HG03039 (cell line): ENCODE results near the gene NR2F1-AS1.

Source experiments
- ATAC-seq: cut with Tn5 transposase; IDR thresholded peaks from one replicate; pipeline ENCODE4 v1.9.1; 2021; ENCODE audit warnings: mild to moderate bottlenecking, moderate library complexity; ENCODE audit not compliant: unreplicated experiment

Gene NR2F1-AS1

GRCh38 chr5:93452255-93452654 lies 128.8 kb downstream of the NR2F1-AS1 start:
- no peak for ATAC-seq

DNA sequence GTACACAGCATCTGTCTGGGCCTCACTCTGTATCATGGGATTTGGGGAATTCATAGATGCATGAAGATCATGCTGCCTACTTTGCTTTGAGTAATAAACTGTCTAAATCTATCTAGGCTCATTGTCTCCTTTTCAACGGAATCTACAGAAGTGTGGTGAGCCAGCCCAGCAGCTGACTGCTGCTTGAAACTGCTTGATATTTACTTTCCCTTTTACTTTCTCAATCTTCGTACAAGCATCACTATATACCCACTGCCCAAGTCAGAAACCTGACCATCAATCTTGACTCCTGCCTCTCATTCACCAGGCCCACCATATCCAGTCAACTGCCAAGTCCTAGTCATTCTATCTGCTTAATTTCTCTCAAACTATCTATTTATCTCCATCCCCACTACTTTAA lies 142.9 kb downstream of the NR2F1-AS1 start:
- no peak for ATAC-seq

GRCh38 chr5:93436083-93436482 lies 144.9 kb downstream of the NR2F1-AS1 start:
- ATAC-seq, result no peak

GRCh38 chr5:93433422-93433821 lies 147.6 kb downstream of the NR2F1-AS1 start:
- no peak for ATAC-seq

- ATAC-seq, result no peak
Measured at GRCh38 chr5:93431250-93431649, 149.8 kb downstream of the NR2F1-AS1 start.

- ATAC-seq, result no peak
Measured at GRCh38 chr5:93430673-93431199, 150.3 kb downstream of the NR2F1-AS1 start.

DNA sequence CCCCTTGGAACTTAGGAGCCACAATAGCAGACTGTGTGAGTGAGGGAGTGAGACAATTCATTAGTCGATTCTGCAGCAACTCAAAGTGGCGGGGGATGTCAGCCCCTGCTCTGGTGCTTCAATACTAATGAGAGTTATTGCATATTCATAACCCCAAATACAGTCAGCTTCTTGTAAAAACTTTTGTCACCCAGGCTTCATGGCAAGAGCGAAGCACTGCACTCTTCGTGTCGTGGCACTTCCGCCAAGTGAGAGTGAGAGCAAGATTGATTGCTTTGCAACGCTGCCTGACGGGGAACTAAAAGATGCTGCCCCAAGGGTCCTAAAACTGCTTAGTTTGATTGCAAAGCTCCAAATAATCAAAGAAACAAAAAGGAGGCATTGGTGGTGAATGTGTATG lies 150.9 kb downstream of the NR2F1-AS1 start:
- ATAC-seq, result no peak

GRCh38 chr5:93428868-93429267 lies 152.2 kb downstream of the NR2F1-AS1 start:
- ATAC-seq, result no peak

GRCh38 chr5:93427316-93427715 lies 153.7 kb downstream of the NR2F1-AS1 start:
- no peak for ATAC-seq

DNA sequence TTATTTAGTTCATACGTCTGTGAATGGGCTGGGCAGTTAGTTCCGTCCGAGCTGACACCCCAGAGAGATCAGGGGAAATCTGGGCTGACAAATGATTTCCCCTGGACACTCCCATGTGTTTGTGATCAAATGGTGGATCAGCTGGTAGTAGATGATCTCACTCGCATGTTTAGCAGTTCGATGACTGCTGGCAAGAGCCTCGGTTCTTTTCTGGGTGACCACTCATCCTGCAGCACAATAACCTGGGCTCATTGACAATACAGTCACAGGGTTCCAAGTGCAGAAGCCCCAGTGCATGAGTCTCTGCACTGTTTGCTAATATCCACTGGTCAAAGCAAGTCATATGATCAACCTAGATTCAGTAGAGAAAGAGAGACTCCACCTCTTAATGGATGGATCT lies 155.9 kb downstream of the NR2F1-AS1 start:
- ATAC-seq, result no peak

DNA sequence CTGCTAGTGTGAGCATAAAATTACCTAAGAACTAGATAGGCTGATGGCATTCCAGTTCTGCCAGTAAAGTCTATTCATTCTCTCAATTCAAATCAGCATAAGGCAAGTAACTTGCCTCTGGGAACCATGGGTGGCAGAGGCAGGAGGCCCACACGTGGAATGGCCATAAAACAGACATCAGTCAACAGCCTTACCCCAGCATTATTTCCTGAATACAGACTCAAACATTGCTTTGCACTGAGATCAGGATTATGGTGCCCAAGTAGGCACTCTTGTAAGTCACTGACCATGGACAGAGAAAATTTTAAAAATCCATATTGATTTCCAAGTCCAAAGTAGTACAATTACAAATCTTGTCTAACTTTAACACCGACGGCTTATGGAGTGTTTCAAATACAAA lies 157.7 kb downstream of the NR2F1-AS1 start:
- ATAC-seq, result no peak

DNA sequence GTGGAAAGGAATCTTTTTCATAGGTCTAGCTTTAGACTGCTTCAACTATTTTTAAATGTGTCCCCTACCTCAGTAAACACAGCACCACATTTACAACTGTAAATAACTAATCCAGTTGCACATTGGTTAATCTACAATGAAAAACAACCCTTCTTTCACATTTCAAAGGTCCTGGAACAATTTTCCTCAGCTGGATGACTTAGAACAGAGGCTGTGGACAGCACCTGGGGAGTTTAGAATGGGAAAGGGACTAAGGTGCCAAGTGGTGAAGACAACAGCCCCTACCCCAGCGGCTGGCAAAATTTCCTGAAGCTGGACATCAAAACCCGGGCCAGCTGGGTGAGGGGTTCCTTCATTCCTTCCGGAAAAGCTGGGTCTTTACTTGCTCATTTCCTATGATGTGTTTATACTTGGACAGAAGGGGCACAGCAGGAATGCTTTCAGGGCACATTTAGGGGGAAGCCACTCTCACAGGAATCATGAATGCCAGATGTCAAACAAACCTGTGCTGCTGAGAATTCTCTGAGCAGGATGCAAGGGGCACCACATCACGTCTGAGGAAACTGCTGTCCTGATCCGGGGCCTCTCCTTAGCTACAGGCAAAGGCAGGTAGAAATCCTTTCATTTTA lies 158.3 kb downstream of the NR2F1-AS1 start:
- ATAC-seq, result no peak

GRCh38 chr5:93421987-93422401 lies 159.0 kb downstream of the NR2F1-AS1 start:
- ATAC-seq, result no peak

- no peak for ATAC-seq
Measured at GRCh38 chr5:93421468-93421867, 159.6 kb downstream of the NR2F1-AS1 start.

GRCh38 chr5:93417490-93417889 lies 163.5 kb downstream of the NR2F1-AS1 start:
- ATAC-seq, result no peak

- no peak for ATAC-seq
Measured at GRCh38 chr5:93415819-93416218, 165.2 kb downstream of the NR2F1-AS1 start.

DNA sequence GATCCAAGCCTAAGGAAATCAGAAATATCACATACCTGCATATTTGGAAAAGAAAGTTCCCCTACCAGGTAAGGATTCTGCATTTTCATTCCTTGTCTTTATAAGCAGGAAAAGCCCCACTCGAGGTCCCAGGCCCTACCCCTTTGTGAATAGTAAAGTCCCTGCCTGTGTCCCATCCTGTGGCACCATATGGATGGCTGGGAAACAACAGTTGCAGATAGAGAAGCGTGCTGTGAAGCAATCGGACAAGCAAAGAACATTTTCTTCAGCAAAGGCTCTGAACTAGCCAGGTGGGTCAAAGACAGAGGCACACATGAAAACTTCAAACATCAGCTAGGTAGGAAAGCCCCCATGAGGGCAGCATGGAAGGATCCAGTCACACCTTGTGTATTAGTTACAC lies 169.3 kb downstream of the NR2F1-AS1 start:
- ATAC-seq, result no peak

GRCh38 chr5:93409691-93410090 lies 171.3 kb downstream of the NR2F1-AS1 start:
- ATAC-seq, result no peak

- ATAC-seq, result no peak
Measured at GRCh38 chr5:93407454-93407853, 173.6 kb downstream of the NR2F1-AS1 start.

DNA sequence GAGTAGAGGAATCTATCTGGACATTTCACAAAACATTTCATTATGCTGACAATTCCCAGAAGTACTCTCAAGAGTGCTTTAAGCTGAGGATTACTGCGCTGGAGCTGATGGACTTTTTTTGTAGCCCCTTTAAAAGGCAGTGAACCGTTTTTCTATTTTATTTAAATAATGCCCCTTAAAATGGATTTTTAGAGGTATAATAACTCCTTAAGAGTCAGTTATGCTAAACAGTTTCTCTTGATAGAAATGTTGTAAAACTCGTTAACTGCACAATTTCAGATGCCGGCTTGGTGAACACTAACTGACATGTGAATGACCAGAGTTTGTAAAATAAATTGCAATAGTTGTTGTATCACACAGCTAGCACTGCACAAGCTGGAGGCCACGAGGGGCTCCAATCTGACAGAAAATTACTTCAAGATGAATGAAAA lies 174.0 kb downstream of the NR2F1-AS1 start:
- ATAC-seq, result no peak

DNA sequence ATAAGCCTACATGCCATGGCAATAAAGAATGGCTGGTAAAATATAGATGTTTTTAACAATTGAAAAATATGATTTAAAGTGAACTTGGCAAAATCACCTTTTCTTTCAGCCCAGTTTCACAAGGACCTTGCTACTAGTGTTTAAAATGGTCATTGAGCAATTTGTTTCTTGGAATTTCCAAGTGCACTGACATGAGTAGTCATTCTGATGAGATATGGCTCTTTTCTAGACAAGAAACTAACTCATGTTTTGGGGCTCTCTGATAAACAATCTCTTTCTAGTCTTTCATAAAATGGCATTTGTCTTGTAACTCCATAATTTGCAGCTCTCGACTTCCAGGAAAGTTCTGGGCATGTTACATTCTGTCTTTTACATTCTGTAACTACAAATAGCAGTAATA lies 176.8 kb downstream of the NR2F1-AS1 start:
- ATAC-seq, result no peak

GRCh38 chr5:93403141-93403928 lies 177.7 kb downstream of the NR2F1-AS1 start:
- ATAC-seq, result no peak
